ENCODE measurements around the gene DTYMK. TPM values are rescaled to one million over a fixed set of nuclear protein-coding genes. Genes with fewer than 3 reads are reported as not detected.

Gene DTYMK
- total and polyA plus RNA-seq, 2 of the 8 experiments (the other 6 are each of a cell fraction or from before 2014, with no cell fraction given): 58.3 to 69.9 TPM

GRCh38 chr2:241703032-241703604, 16.5 kb upstream of the DTYMK start:
- 53% methylated on average over 11 of the region's 11 CpGs; no CpG with 5 or more reads in 1 of the 2 experiments for WGBS, 2 experiments (ENCODE audit: extremely low coverage in 1 of 2, insufficient coverage in 1 of 2, insufficient read length in 1 of 2, insufficient replicate concordance in 2 of 2, low coverage in 1 of 2, low lambda C conversion rate in 2 of 2, missing lambda C conversion rate in 1 of 2)
- Histone ChIP-seq H3K18ac (ENCODE audit: extremely low read depth, low read length) (peak overlapping the region; percentile 32), H4K8ac (ENCODE audit: extremely low read depth, insufficient read depth, low read length) (peak overlapping the region; percentile 38; the same call in 1 of the 2 replicates), H4K20me1 (replicated peaks in 1 of 2; ENCODE audit: control insufficient read depth in 1 of 2, insufficient read depth in 2 of 2, low read length in 2 of 2) (peaks cover 4 to 8% of the 10 kb centered on the region in 2 experiments), H2BK120ac (replicated peaks; ENCODE audit: low read depth, low read length) (no peak overlapping the region), H3K4me3 (ENCODE audit: extremely low read depth in 1 of 4, insufficient read depth in 2 of 4, low read depth in 3 of 4, low read length in 4 of 4) (peak overlapping the region; percentile 68 to 95 (median 78)), H3K56ac (replicated peaks; ENCODE audit: insufficient read length, low read depth, low read length) (no peak overlapping the region), H2BK12ac (ENCODE audit: low read depth, low read length) (no peak overlapping the region), H3K4me2 (ENCODE audit: insufficient read depth in 1 of 2, low read depth in 2 of 2, low read length in 2 of 2) (peak overlapping the region; percentile 63 to 79), H3K36me3 (ENCODE audit: control insufficient read depth in 2 of 4, insufficient read depth in 4 of 4, low read length in 3 of 4) (peaks cover 11 to 27% (median 20%) of the 10 kb centered on the region in 4 experiments), H3K9ac (replicated peaks in 1 of 4; ENCODE audit: extremely low read depth in 1 of 4, low read depth in 3 of 4, low read length in 3 of 4) (peak overlapping the region in 3 of 4 experiments; percentile 2 to 57 (median 51); a peak in 5 of 7 replicates), H4K91ac (replicated peaks; ENCODE audit: insufficient read length, low read length) (no peak overlapping the region), H3K4ac (replicated peaks; ENCODE audit: insufficient read length, low read depth, low read length) (no peak overlapping the region), H3K9me3 (ENCODE audit: insufficient read depth in 2 of 2, low read depth in 1 of 2, low read length in 1 of 2) (no peaks in the 10 kb centered on the region), H2AFZ (ENCODE audit: low read length) (no peak overlapping the region), H2BK15ac (ENCODE audit: low read length) (no peak overlapping the region), H3K14ac (ENCODE audit: insufficient read length) (no peak overlapping the region), H3K27me3 (replicated peaks in 1 of 4; ENCODE audit: control insufficient read depth in 3 of 4, extremely low read depth in 1 of 4, insufficient read depth in 3 of 4, low read length in 3 of 4) (no peaks in the 10 kb centered on the region), H2AK5ac (ENCODE audit: low read depth, low read length) (no peak overlapping the region), H4K5ac (ENCODE audit: insufficient read length, low read depth, low read length) (no peak overlapping the region), H3K79me2 (ENCODE audit: control insufficient read depth in 1 of 2, insufficient read depth in 2 of 2, low read length in 2 of 2) (peaks cover 5 to 19% of the 10 kb centered on the region in 2 experiments; a peak in 3 of 4 replicates), H3K27ac (ENCODE audit: low read depth, low read length) (no peak overlapping the region), H3K4me1 (replicated peaks in 1 of 4; ENCODE audit: control insufficient read depth in 3 of 4, insufficient read depth in 4 of 4, low read length in 3 of 4) (peaks cover 0 to 5% (median 3%) of the 10 kb centered on the region in 4 experiments; a peak in 4 of 7 replicates), H2BK5ac (ENCODE audit: low read depth, low read length) (no peak overlapping the region), H2BK20ac (ENCODE audit: low read length) (no peak overlapping the region), H3K23me2 (ENCODE audit: low read depth, low read length) (peaks cover 2% of the 10 kb centered on the region; the same call in 1 of the 2 replicates), H3K79me1 (ENCODE audit: low read depth, low read length) (peaks cover 5% of the 10 kb centered on the region; the same call in 1 of the 2 replicates), H3K23ac (ENCODE audit: insufficient read length) (no peak overlapping the region)
- ChIA-PET POLR2A (ENCODE audit: partially characterized antibody) (interaction anchor here (1.0 to 11.2 kb wide), 9 partner anchors 10 to 107 kb away, joined by 3 to 265 read pairs (median 4); partner anchors contain the start of genes D2HGDH, DTYMK and NEU4), CTCF (ENCODE audit: partially characterized antibody) (interaction anchor here (0.6 to 2.6 kb wide), 12 partner anchors 10 to 540 kb away, joined by 3 to 11 read pairs (median 4); partner anchors contain the start of gene DTYMK)
- no peak for DNase-seq (ENCODE audit: low read depth in 1 of 2, low spot score in 2 of 2)
- FAIRE-seq: no peak
- no peak for TF ChIP-seq BRCA1 (IDR thresholded peaks at IDR 0.05; ENCODE audit: low read depth, low read length)
- no peak for TF ChIP-seq RXRA (IDR thresholded peaks at IDR 0.05; ENCODE audit: insufficient read depth, low read depth, low read length)
